T-helper 1 cell (primary cell): ENCODE measurements around the gene PIEZO2.
"Not testable (repeated sequence)": the region's sequence is repeated elsewhere in the genome, so short reads cannot be mapped to it uniquely, and the experiment has no call there.

ENCODE experiments used
- DNase-seq, 5 donors: peaks; one replicate each; pipeline ENCODE4 v3.0.0-alpha.2; 2012 to 2020

PIEZO2 gene

DNA sequence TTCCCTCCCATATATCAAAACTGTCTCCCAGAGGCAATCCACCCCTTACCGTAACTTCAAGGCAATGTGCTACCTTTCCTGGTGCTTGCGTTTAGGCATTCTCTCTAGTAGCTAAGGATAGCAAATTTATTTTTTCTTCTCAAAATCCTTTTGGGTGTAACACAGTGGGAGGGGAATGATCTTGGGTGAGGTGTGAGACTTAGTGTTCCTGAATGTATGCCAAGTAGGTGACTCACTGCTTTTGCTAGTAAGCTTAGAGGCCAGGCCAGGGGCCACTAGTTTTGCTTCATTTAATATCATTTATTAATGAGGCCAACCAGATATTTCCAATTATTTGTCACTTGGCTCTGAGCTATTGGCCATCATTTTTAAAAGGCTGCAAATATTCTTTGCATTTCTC, 488.1 kb downstream of the PIEZO2 start:
- DNase-seq: no peak

GRCh38 chr18:10660179-10660884, 489.0 kb downstream of the PIEZO2 start:
- DNase-seq: no peak

- DNase-seq: no peak
These were observed 489.8 kb downstream of the PIEZO2 start for GRCh38 chr18:10659594-10659993.

- no peak for DNase-seq
These were observed 490.4 kb downstream of the PIEZO2 start for GRCh38 chr18:10659000-10659399.

- DNase-seq: not testable (repeated sequence)
These were observed 505.4 kb downstream of the PIEZO2 start for GRCh38 chr18:10644003-10644402.

GRCh38 chr18:10642915-10643524, 506.3 kb downstream of the PIEZO2 start:
- not testable (repeated sequence) for DNase-seq

GRCh38 chr18:10638539-10638885, 510.9 kb downstream of the PIEZO2 start:
- DNase-seq: not testable (repeated sequence)

- DNase-seq: not testable (repeated sequence)
These were observed 511.4 kb downstream of the PIEZO2 start for GRCh38 chr18:10637858-10638538.

DNA sequence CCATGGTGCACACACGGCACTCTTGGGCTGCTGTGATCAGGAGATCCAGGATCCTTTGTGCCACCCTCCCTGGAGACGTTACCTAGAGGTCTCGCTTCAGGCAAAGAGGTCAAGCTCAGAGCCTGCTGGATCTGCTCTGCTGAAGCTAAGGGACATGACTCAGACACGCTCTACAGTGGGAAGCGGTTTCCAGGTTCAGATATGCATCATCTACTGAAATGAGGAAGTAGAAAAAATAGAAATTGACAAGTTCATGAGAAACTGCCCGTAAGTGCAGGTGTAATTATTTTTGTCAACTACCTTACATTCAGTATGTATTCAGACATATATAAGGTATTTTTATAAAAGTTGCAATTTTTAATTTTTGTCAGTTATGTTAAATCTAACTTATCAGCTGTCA, 520.3 kb downstream of the PIEZO2 start:
- DNase-seq: not testable (repeated sequence)

- DNase-seq: not testable (repeated sequence)
These were observed 522.7 kb downstream of the PIEZO2 start for GRCh38 chr18:10626606-10627213.

GRCh38 chr18:10623606-10624005, 525.8 kb downstream of the PIEZO2 start:
- DNase-seq: not testable (repeated sequence)

- not testable (repeated sequence) for DNase-seq
These were observed 526.4 kb downstream of the PIEZO2 start for GRCh38 chr18:10622982-10623381.

DNA sequence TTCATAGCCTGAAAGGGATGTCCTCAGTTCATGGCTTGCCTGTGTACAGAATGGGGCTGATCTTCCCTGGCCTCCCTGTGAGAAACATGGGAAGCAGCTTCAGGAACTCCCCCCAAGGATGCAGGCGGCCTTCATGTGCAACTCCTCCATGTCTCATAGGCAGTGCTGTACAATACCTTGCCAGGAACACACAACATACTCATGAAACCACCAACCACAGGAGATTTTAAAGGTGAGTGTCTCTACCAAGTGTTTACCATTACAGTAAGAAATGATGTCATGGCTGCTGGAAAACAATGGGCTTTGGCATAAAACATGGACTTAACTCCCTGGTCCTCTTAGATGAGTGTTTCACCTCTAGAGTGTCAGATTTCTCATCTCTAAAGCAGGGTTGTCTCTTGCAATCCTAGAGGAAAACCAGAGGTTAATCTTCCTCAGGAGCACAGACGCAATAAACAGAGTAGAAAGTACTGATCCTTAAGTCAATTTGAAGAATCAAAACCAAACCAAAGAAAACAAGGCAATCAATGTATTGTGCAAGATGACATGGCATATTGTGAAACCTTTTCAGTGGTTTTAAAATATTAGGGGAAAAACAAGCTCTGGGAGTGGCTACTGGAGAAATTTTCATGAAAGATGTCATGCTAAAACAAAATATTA, 528.6 kb downstream of the PIEZO2 start:
- DNase-seq: not testable (repeated sequence)
